ENCODE data around the gene ST6GALNAC3.

- TF ChIP-seq CTCF (optimal IDR thresholded peaks at IDR 0.05 in 1 of 3, IDR thresholded peaks at IDR 0.05 in 1 of 3, conservative IDR thresholded peaks at IDR 0.05 in 1 of 3; ENCODE audit: extremely low read depth in 1 of 3, insufficient read depth in 2 of 3, low read length in 3 of 3): no peak
- TF ChIP-seq EZH2 (IDR thresholded peaks at IDR 0.05; ENCODE audit: low read length): no peak
Observed at GRCh38 chr1:76238094-76238628, 163.6 kb downstream of the ST6GALNAC3 start.

Measured in keratinocyte (primary cell).